Superior temporal gyrus (tissue), 1 donor: Measurements from ENCODE around the gene TBC1D21.

Experiments
- DNase-seq: peaks from one replicate; pipeline ENCODE4 v3.0.0-alpha.2; 2016; ENCODE audit errors: extremely low spot score

TBC1D21 gene

GRCh38 chr15:73908822-73909122 is 35.4 kb downstream of the TBC1D21 start:
- no peak for DNase-seq

- no peak for DNase-seq
These were observed 36.3 kb downstream of the TBC1D21 start for GRCh38 chr15:73909651-73910050.

DNA sequence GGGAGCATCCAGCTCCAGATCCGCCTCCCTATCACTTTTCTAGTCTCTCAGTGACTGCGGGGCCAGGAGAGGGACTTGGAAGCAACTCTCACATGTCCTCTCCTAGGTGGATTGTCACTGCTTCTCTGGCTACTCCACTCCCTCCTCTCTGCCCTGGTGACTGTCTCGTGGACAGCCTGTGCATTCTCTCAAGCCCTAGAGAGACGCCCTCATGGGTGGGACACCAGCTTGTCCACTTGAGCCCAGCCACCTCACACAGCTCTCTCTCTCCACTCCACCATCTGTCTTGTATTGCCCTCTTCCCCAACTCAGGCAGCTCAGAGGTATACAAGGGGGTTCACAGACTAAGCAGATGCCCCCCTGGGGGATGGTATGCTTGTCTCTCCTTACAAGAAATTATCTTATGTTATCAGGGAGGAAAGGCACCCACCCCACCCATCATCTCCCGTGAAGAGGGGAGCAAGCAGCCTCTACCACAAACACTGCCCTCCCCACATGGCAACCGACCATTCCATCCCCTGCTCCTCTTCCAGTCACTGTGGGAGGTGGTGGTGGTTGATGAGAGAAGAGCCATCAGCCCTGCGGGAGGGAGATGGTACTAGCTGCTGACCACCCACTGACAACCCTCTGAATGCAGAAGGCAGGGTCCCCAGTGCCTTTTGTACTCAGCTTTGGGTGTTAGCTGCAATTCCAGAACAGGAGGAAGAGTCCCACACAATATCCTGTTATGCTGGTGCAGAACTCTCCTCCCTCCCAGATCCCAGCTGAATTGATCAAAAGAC is 37.3 kb downstream of the TBC1D21 start:
- DNase-seq = no peak

DNA sequence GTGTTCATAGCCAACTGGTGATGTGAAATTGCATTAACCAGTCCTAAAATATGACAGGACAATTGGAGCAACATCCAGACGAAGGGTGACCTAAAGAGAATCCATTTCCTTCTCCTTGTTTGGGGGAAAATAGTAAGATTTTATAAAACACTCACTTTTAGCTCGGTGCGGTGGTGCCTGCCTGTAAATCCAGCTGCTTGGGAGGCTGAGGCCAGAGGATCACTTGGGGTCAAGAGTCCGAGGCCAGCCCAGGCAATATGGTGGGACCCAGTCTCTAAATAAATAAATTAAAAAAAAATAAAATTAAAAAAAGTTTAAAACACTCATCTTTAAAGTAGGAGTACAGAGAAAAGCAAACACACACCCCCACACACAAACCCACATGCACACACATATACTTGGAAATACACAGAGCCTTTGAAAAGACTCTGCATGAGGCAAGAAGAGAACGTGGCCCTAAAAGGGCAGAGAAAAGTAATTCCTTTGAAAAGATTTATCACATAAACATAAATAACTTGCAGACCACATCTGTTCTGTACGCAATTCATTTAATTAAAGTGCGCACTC is 38.7 kb downstream of the TBC1D21 start:
- no peak for DNase-seq

GRCh38 chr15:73914145-73914544 is 40.8 kb downstream of the TBC1D21 start:
- DNase-seq = no peak

GRCh38 chr15:73915082-73915481 is 41.7 kb downstream of the TBC1D21 start:
- DNase-seq = no peak

- DNase-seq = no peak
These were observed 45.4 kb downstream of the TBC1D21 start for GRCh38 chr15:73918784-73919183.

DNA sequence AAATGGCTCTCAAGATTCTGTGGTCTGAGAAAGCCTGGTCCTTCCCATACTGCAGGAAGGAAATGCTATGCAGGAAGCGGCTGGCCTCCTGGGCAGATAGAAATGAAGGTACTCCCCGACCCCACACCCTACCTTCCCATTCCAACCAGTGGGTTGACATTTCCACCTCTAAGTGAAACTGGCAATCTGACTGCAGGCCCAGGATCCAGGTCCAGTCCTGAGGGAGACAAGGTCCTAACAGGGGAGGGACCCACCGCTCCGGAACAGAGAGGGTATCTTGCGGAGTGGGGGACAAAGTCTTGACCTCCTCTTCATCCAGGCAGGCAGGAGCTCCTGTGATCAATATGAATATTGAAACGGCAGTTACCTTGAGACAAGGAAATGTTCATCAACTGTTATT is 46.3 kb downstream of the TBC1D21 start:
- DNase-seq = no peak

DNA sequence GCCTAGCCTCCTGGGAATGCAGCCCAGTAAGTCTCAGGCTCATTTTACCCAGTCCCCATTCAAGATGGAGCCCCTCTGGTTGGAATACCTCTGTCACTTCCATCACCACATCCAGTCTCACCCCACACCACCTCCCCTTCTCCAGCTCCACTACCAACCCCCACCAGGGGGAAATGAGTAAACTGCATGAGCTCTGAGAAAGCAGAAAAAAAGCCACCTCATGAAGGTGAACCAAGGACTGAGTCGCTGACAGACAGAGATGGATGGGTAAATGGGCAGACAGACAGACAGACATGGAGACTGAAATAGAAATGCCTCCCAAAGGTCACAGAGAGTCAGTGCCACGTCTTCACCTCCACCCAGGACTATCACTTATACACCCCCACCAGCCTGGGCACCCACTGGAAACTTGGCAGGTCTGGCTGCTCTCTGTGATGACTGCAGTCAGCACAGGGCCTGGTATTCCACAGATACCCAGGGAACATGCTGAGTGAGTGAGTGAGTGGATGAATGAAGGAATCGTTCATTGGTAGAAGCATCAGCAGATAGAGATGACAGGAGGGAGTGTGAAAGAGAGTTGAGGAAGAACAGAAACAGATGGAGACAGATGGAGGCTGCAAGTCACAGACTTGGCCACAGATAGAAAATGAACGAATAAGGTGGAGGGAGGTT is 48.0 kb downstream of the TBC1D21 start:
- no peak for DNase-seq

DNA sequence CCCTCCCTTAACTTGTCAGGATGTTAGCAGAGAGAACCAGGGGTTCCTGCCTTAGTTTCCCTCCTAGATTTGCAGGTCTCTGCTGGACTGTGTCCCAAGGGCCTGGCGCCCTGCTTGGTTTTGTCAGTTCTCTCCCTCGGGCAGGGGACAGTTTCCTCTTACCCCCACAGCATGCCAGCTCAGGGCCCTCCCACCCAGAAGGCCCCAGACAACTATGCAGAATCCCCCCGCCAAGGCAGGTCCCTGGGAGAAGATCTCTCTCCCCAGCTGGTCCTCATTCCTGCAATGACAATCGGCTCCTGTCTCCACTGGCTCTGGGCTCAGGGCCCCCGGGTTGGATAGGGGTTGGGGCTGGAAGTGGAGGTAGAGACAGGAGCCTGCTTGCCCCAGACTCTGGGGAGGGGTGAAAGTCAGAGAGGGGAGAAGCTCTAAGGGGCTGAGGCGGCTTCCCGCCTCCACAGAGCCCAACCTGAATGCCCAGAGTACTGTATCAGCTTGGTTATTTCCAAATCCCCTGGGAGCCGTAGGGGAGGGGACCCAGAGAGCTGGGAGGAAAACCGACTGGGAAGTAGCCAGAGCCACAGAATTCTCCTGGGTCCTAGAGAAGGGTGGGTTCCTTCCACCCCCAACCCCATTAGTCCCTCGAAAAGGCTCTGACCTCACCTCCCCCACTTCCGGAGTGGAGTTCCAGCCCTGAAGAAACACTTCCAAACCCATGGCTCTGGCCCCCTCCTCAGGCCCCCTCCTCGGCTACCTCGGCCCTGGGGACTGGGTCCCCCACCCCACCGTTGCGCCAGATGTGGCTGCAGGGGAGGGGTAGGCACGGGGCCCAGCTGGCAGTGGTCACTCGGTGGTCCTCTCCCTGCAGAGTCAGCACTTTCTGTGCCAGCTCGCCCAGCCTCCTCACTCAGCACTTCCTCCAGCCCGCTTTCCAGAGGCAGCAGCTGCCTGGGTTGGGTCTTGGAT is 49.1 kb downstream of the TBC1D21 start:
- DNase-seq = no peak

- DNase-seq = no peak
These were observed 49.8 kb downstream of the TBC1D21 start for GRCh38 chr15:73923156-73923487.

- DNase-seq = no peak
These were observed 50.3 kb downstream of the TBC1D21 start for GRCh38 chr15:73923488-73924164.

DNA sequence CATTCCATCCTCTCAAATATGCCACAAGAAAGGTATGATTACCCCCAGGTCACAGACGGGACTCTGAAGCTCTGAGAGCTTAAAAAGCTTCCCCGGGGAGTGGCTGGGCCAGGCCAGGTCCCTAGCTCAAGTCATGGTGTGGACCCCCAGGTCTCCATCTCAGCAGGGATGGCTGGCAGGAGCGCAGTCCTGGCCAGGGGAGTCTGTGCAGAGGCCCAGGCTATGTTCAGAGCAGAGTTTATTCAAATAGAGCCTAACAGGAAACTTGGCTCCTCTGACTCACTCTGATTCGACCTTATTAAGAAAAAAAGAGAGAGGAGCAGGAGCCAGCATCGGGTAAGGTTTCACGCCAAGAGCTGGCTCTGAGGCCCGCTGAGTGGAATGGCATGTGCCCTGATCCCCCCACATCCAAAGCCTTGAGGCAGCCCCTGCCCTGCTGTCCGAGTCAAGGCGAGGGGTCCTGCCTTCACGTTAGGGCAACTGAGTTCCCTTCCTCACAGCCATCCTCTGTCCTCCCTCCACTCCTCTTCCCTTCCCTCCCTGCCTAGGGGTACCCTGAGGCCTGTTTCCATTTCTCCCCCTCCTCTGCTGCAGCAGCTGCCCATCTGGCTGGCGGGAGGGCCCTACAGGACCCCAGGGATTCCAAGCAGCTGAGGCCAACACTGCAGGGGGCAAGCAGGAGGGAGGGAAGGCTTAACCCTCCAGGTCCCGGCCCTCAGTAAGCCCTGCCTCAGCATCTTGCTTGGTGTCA is 51.0 kb downstream of the TBC1D21 start:
- no peak for DNase-seq

DNA sequence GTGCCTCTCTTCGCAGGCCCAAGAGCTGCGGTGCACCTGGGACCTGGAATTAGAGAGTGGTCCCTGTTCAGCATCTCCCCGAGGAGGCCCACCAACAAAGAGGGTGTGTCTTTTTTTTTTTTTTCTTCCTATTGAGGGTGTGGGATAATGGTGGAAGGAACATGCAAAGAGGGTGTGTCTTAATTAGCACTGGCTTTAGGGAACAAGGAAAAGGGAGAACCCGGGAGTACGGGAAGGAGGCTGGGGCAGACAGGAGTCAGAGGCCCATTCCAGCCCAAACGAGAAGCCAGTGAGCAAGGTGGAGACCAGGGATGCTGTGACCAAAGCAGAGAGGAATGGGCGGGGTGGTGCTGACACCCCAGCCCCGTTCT is 52.5 kb downstream of the TBC1D21 start:
- no peak for DNase-seq

- DNase-seq = no peak
These were observed 53.0 kb downstream of the TBC1D21 start, which contains the start of gene LOXL1 for GRCh38 chr15:73926219-73927002. Gene LOXL1, plus strand, starts transcription at chr15:73926462. Its CDS starts 322 bp downstream, at chr15:73926784.

GRCh38 chr15:73927003-73927475 is 53.7 kb downstream of the TBC1D21 start:
- DNase-seq = no peak

DNA sequence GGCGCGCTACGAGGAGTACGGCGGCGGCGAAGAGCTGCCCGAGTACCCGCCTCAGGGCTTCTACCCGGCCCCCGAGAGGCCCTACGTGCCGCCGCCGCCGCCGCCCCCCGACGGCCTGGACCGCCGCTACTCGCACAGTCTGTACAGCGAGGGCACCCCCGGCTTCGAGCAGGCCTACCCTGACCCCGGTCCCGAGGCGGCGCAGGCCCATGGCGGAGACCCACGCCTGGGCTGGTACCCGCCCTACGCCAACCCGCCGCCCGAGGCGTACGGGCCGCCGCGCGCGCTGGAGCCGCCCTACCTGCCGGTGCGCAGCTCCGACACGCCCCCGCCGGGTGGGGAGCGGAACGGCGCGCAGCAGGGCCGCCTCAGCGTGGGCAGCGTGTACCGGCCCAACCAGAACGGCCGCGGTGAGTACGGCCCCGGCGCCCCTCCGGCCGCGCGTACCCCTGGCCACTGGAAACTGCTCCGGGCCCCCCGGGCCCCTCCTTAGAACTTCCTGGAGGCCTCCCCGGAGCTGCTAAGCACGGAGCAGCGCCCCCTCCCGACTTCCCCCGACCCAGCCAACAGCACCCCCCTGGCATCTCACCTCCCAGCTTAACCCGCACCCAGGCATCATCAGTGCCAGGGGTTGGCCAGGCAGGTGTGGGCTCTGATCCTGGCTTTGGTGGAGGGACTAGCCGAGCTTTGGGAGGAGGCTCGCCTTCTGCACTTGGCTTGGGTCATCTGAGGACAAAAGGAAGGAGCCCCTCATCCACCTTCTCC is 54.3 kb downstream of the TBC1D21 start:
- no peak for DNase-seq

DNA sequence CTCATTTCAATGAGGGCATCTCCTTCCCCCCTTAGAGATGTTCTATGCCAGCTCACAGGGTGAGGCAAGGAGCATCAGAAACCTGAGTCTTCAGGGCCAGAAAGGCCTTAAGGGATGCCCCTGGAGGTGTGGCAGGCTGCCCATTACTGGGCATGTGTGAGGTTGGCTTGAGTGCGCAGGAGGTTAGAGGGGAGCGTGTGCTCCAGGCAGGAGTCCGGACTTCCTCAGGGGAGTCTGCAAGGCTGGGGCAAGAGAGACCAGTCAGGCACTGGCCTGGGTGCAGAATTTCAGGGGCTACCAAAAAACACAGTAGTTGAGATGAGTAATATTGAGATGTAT is 54.8 kb downstream of the TBC1D21 start:
- no peak for DNase-seq

- no peak for DNase-seq
These were observed 55.7 kb downstream of the TBC1D21 start for GRCh38 chr15:73928971-73929627.
